GM12892 (cell line): ENCODE data around the gene CCDC149.

ENCODE experiments used
- POLR2A ChIP-seq: IDR thresholded peaks from 2 replicates; pipeline ENCODE4 v1.6.1; 2011; ENCODE audit warnings: low read depth, low read length, control low read depth
- POLR2AphosphoS5 ChIP-seq: IDR thresholded peaks from 2 replicates; pipeline ENCODE4 v1.6.1; 2011; ENCODE audit warnings: low read depth, low read length, control low read depth
- TAF1 ChIP-seq: IDR thresholded peaks from 2 replicates; pipeline ENCODE4 v1.6.1; 2011; ENCODE audit warnings: low read depth, mild to moderate bottlenecking, control low read depth, low read length, borderline replicate concordance

DNA sequence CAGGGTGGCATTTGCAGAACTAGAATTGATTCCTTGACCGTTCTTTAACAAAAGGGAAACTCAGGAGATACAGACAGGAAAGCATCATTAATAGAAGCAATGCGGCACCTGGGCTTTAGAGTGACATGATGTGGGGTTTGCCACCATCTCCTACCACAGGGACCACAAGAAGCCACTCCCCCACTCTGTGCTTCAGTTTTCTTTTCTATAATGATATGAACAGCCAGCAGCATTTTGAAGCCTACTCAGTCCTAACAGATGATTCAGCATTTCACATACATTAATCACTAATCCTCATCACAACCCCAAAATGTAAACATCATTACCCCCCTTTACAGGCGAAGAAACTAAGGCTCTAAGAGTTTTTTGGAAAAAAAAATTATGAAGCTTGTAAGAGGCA, 22.9 kb downstream of the CCDC149 start:
- TF ChIP-seq TAF1, result no peak
- TF ChIP-seq POLR2AphosphoS5, result no peak
- TF ChIP-seq POLR2A, result no peak
